ENCODE measurements around the gene MTOR. TPM values are rescaled to one million over a fixed set of nuclear protein-coding genes. Genes with fewer than 3 reads are reported as not detected.

The MTOR gene
- total and polyA plus RNA-seq, 10 of the 15 experiments (the other 5 are each of a cell fraction or from before 2014, with no cell fraction given) = 6.6 to 41.8 (median 29.8) TPM

GRCh38 chr1:11229203-11229602 is 33.1 kb downstream of the MTOR start:
- BruUV-seq (replicated peaks) = no TSS peak
- in situ Hi-C loops (cut with MboI) (no loop called here), intact Hi-C loops (cut with micrococcal nuclease; ENCODE audit: unreplicated experiment) (no loop called here)
- 20% methylated on average over 4 of the region's 4 CpGs for WGBS (ENCODE audit: insufficient coverage, insufficient replicate concordance, low lambda C conversion rate, missing lambda C conversion rate)
- SMC1A ChIA-PET (ENCODE audit: uncharacterized antibody, unreplicated experiment) = interaction anchor here (1.1 to 2.0 kb wide), 2 partner anchors 12 to 192 kb away, joined by 3 to 9 read pairs; no protein-coding TSS in a partner anchor
- peak overlapping the region; percentile 14; the same call in 1 of the 2 replicates for H3K4me2 ChIP-seq (ENCODE audit: control insufficient read depth, insufficient read depth)
- no peaks in the 10 kb centered on the region for H3K27me3 ChIP-seq (replicated peaks in 1 of 2; ENCODE audit: control insufficient read depth in 2 of 2, insufficient read depth in 2 of 2, low read length in 1 of 2)
- peaks cover 27% of the 10 kb centered on the region for H3K4me1 ChIP-seq (ENCODE audit: control insufficient read depth, insufficient read depth, low read length)
- CTCF ChIA-PET = interaction anchor here (0.6 to 3.2 kb wide), 3 partner anchors 12 to 305 kb away, joined by 3 to 15 read pairs (median 10); no protein-coding TSS in a partner anchor
- POLR2A ChIA-PET = interaction anchor here (0.6 to 0.8 kb wide), 2 partner anchors 130 to 598 kb away, joined by 3 to 4 read pairs; partner anchors contain the start of gene EXOSC10
- H2AFZ ChIP-seq (ENCODE audit: control insufficient read depth, low read depth, low read length) = no peak overlapping the region
- no peak for FAIRE-seq
- RAD21 ChIA-PET (ENCODE audit: unreplicated experiment) = no interaction called here
- no peak for DNase-seq (ENCODE audit: low read depth, low spot score)
- peak overlapping the region; percentile 38; the same call in 1 of the 2 replicates for H3K27ac ChIP-seq (ENCODE audit: control insufficient read depth, insufficient read depth)
- H3K9ac ChIP-seq (ENCODE audit: control insufficient read depth, insufficient read depth, low read length) = no peak overlapping the region
- no peak overlapping the region for H3K4me3 ChIP-seq
- H4K20me1 ChIP-seq (ENCODE audit: control insufficient read depth, insufficient read depth) = no peaks in the 10 kb centered on the region
- no peaks in the 10 kb centered on the region for H3K79me2 ChIP-seq (ENCODE audit: control insufficient read depth, insufficient read depth, low read length)
- H3K36me3 ChIP-seq (ENCODE audit: control insufficient read depth in 2 of 2, insufficient read depth in 2 of 2, low read length in 1 of 2) = peaks cover 13 to 25% of the 10 kb centered on the region in 2 experiments; a peak in 3 of 4 replicates
- no peak for ATAC-seq
- TF ChIP-seq NFYB (IDR thresholded peaks at IDR 0.05; ENCODE audit: insufficient read depth, low read depth, low read length) (no peak), HDAC2 (IDR thresholded peaks at IDR 0.05) (no peak), CREM (IDR thresholded peaks at IDR 0.05; ENCODE audit: low read depth) (no peak), MEF2A (IDR thresholded peaks at IDR 0.05; ENCODE audit: insufficient read depth, low read depth, low read length) (0 out of 2 replicates have a peak, but pooled peaks have one; percentile 21)
- H3K9me3 ChIP-seq (replicated peaks; ENCODE audit: control insufficient read depth, insufficient read depth, low read length) = no peaks in the 10 kb centered on the region
